Endodermal cell (in vitro differentiated cells): Measurements from ENCODE around the gene ARHGEF37. TPM values are rescaled to one million over a fixed set of nuclear protein-coding genes. Genes with fewer than 3 reads are reported as not detected.
A peak's percentile ranks its signal among the peaks of the same experiment; 100 is the strongest.

Experiments used
- DNase-seq: peaks from one replicate; pipeline ENCODE4 v3.0.0-alpha.2; 2017
- H3K27ac ChIP-seq: 2 replicates; pipeline ENCODE4 v1.5.1; 2013; ENCODE audit warnings: mild to moderate bottlenecking, low read depth, low read length, moderate library complexity
- H3K27me3 ChIP-seq: 2 replicates; pipeline ENCODE4 v1.6.1; 2013; ENCODE audit warnings: mild to moderate bottlenecking, low read length, moderate library complexity; ENCODE audit not compliant: insufficient read depth, control insufficient read depth, poor library complexity, severe bottlenecking
- H3K36me3 ChIP-seq: 2 replicates; pipeline ENCODE4 v1.7.0; 2013; ENCODE audit warnings: mild to moderate bottlenecking, low read length, moderate library complexity; ENCODE audit not compliant: control insufficient read depth, insufficient read depth
- H3K4me1 ChIP-seq: one replicate; pipeline ENCODE4 v1.7.0; 2013; ENCODE audit warnings: low read length; ENCODE audit not compliant: control insufficient read depth, insufficient read depth
- H3K4me3 ChIP-seq: 2 replicates; pipeline ENCODE4 v1.5.1; 2013; ENCODE audit warnings: mild to moderate bottlenecking, low read length, moderate library complexity
- H3K9ac ChIP-seq: 2 replicates; pipeline ENCODE4 v1.6.1; 2013; ENCODE audit warnings: mild to moderate bottlenecking, low read length, moderate library complexity; ENCODE audit not compliant: poor library complexity, severe bottlenecking; ENCODE audit errors: extremely low read depth
- H3K9me3 ChIP-seq: 2 replicates; pipeline ENCODE4 v1.6.1; 2013; ENCODE audit warnings: mild to moderate bottlenecking, low read length, moderate library complexity; ENCODE audit not compliant: control insufficient read depth
- H3K27ac Mint-ChIP-seq: 2 replicates; pipeline ENCODE4 v1.8.0; 2020; ENCODE audit warnings: mixed read lengths
- H3K27me3 Mint-ChIP-seq: 2 replicates; pipeline ENCODE4 v1.8.0; 2021; ENCODE audit warnings: mild to moderate bottlenecking, mixed read lengths; ENCODE audit not compliant: insufficient read depth
- H3K36me3 Mint-ChIP-seq: 2 replicates; pipeline ENCODE4 v1.8.0; 2020; ENCODE audit warnings: low read depth, mixed read lengths
- H3K4me1 Mint-ChIP-seq: 2 replicates; pipeline ENCODE4 v1.8.0; 2020; ENCODE audit warnings: mixed read lengths
- H3K4me3 Mint-ChIP-seq: 2 replicates; pipeline ENCODE4 v1.8.0; 2020; ENCODE audit warnings: mild to moderate bottlenecking, moderate library complexity, mixed read lengths
- H3K9me3 Mint-ChIP-seq: 2 replicates; pipeline ENCODE4 v1.8.0; 2020; ENCODE audit warnings: mild to moderate bottlenecking, mixed read lengths
- WGBS, 2 experiments: methylation state at CpG; one replicate each; pipeline versions ENCODE4 v1.1.5 to v1.1.7; 2013; ENCODE audit warnings: missing lambda C conversion rate in 2 of 2, mixed read lengths in 1 of 2; ENCODE audit not compliant: insufficient coverage in 1 of 2, insufficient read length in 1 of 2; 5-methylcytosine and 5-hydroxymethylcytosine counted together
- total RNA-seq, 2 donors: library from RNA; stranded (reverse); fragmentation: NEBNext Ultra II Directional in 1 of 2; extraction: Animal tissue kit (Norgen Biotek cat#: 25700) in 1 of 2; gene quantifications; 2 replicates in 1 of 2; 3 replicates in 1 of 2; pipeline ENCODE4 v1.2.1, GENCODE V29; 2021
- TF ChIP-seq, protein P1 (sequence below): fragments of 200-600 bp; sonication (generic); conservative IDR thresholded peaks from 2 replicates; pipeline ENCODE4 v1.5.0; 2021; ENCODE audit warnings: antibody characterized with exemption, mild to moderate bottlenecking

The ARHGEF37 gene
- total RNA-seq, 2 donors from 2014 or later = 0.57 to 0.93 TPM

DNA sequence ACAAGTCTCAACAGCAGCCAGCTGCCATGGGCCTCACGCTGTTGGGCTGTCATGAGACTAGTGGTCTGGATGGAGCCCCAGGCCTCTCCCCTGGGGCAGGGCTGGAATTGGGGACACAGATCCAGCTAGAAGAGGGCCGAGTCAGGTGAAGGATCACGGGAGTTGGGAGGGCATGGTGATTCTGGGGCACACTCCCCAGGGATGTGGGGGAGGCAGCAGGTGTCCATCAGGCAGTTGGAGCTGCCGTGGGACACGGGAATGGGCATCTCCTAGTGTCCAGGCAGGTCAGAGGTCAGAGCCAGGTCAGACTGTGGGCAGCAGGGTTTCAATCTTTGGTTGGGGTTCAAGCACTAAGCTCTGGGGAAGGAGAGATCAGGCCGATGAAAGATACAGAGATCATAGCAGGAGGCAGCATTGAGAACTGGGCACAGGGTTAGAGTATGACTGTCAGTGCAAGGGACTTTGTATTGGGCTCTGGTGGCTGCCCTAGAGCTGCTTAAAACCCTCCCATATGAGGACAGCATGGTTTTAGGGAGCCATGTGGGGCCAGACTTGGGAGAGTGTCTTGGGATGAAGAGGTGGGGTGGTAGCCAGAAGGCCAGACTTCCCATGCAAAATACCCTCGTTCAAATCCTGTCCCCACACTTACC lies 59.2 kb downstream of the ARHGEF37 start:
- H3K9me3 ChIP-seq = no peaks in the 10 kb centered on the region
- Mint-ChIP-seq H3K4me1 (no peaks in the 10 kb centered on the region), H3K4me3 (no peak overlapping the region), H3K36me3 (no peaks in the 10 kb centered on the region), H3K27ac (peak overlapping the region; percentile 65), H3K27me3 (no peaks in the 10 kb centered on the region), H3K9me3 (no peaks in the 10 kb centered on the region)
- H3K4me3 ChIP-seq = no peak overlapping the region
- peak overlapping the region; percentile 24 for H3K27ac ChIP-seq
- H3K4me1 ChIP-seq = no peaks in the 10 kb centered on the region
- no peak overlapping the region for H3K9ac ChIP-seq
- DNase-seq = no peak
- TF ChIP-seq, protein P1, sequence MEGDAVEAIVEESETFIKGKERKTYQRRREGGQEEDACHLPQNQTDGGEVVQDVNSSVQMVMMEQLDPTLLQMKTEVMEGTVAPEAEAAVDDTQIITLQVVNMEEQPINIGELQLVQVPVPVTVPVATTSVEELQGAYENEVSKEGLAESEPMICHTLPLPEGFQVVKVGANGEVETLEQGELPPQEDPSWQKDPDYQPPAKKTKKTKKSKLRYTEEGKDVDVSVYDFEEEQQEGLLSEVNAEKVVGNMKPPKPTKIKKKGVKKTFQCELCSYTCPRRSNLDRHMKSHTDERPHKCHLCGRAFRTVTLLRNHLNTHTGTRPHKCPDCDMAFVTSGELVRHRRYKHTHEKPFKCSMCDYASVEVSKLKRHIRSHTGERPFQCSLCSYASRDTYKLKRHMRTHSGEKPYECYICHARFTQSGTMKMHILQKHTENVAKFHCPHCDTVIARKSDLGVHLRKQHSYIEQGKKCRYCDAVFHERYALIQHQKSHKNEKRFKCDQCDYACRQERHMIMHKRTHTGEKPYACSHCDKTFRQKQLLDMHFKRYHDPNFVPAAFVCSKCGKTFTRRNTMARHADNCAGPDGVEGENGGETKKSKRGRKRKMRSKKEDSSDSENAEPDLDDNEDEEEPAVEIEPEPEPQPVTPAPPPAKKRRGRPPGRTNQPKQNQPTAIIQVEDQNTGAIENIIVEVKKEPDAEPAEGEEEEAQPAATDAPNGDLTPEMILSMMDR = no peak
- H3K36me3 ChIP-seq = no peaks in the 10 kb centered on the region
- WGBS, 2 experiments = 94% methylated on average over 4 to 7 of the region's 7 CpGs
- H3K27me3 ChIP-seq = no peaks in the 10 kb centered on the region

DNA sequence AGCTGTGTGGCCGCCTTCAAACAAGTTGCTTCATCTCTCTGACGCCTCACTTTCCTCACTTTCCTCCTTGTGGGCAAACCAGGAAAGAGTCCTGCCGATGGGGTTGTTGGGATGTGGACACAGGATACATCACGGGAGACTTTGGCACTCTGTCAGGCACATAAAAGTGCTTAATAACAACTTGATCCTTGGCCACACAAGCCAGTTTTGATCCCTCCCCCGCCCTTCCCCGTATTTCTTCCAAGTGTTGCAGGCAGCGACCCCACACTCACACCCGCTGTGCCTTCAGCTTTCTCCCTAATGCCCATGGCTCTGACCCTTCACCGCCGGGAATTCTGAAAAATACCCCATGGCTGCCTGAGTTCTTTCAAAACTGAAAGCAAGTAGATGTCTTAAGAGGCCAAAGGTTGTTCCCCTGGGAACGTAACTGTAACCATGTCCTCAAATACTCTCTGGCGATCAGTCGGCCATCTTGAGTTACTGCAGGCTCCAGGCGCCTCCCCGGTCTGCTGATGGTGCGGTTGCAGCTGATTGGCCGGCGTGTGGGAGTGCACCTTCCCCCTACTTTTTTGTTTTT lies 59.8 kb downstream of the ARHGEF37 start:
- H3K27ac ChIP-seq = peak overlapping the region; percentile 24
- Mint-ChIP-seq H3K27me3 (no peaks in the 10 kb centered on the region), H3K4me1 (no peaks in the 10 kb centered on the region), H3K4me3 (no peak overlapping the region), H3K36me3 (no peaks in the 10 kb centered on the region), H3K9me3 (no peaks in the 10 kb centered on the region), H3K27ac (no peak overlapping the region)
- no peak for DNase-seq
- no peaks in the 10 kb centered on the region for H3K36me3 ChIP-seq
- no peak overlapping the region for H3K4me3 ChIP-seq
- no peak overlapping the region for H3K9ac ChIP-seq
- no peaks in the 10 kb centered on the region for H3K4me1 ChIP-seq
- TF ChIP-seq, protein P1 = no peak
- WGBS, 2 experiments = 92 to 93% methylated on average over 14 to 18 of the region's 18 CpGs
- H3K9me3 ChIP-seq = no peaks in the 10 kb centered on the region
- no peaks in the 10 kb centered on the region for H3K27me3 ChIP-seq

DNA sequence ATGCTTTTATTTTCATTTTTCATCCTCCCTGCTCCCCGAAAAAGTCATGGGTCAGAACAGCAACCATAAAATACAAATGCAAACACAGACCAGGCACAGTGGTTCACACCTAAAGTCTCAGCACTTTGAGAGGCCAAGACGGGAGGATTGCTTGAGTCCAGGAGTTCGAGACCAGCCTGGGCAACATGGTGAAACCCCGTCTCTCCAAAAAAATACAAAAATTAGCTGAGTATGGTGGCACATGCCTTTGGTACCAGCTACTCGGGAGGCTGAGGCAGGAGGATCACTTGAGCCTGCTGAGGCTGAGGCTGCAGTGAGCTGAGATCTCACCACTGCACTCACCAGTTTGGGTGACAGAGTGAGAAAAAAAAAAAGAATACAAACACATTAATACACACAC lies 60.3 kb downstream of the ARHGEF37 start:
- H3K4me1 ChIP-seq = no peaks in the 10 kb centered on the region
- Mint-ChIP-seq H3K9me3 (no peaks in the 10 kb centered on the region), H3K27me3 (no peaks in the 10 kb centered on the region), H3K27ac (no peak overlapping the region), H3K4me1 (no peaks in the 10 kb centered on the region), H3K4me3 (no peak overlapping the region), H3K36me3 (no peaks in the 10 kb centered on the region)
- no peak overlapping the region for H3K27ac ChIP-seq
- no peaks in the 10 kb centered on the region for H3K27me3 ChIP-seq
- no peaks in the 10 kb centered on the region for H3K36me3 ChIP-seq
- no peak overlapping the region for H3K4me3 ChIP-seq
- no peaks in the 10 kb centered on the region for H3K9me3 ChIP-seq
- no peak overlapping the region for H3K9ac ChIP-seq
- DNase-seq = no peak
- TF ChIP-seq, protein P1 = no peak
- WGBS, 2 experiments = 95% methylated on average over 4 to 5 of the region's 5 CpGs
